HG03575 (cell line): ENCODE data around the gene NSD1.
"Not testable (repeated sequence)": the region's sequence is repeated elsewhere in the genome, so short reads cannot be mapped to it uniquely, and the experiment has no call there.

ENCODE experiments used
- ATAC-seq: cut with Tn5 transposase; IDR thresholded peaks from one replicate; pipeline ENCODE4 v1.9.1; 2021; ENCODE audit not compliant: unreplicated experiment, insufficient number of reproducible peaks, low FRiP score; ENCODE audit errors: extremely low read depth

NSD1 gene

DNA sequence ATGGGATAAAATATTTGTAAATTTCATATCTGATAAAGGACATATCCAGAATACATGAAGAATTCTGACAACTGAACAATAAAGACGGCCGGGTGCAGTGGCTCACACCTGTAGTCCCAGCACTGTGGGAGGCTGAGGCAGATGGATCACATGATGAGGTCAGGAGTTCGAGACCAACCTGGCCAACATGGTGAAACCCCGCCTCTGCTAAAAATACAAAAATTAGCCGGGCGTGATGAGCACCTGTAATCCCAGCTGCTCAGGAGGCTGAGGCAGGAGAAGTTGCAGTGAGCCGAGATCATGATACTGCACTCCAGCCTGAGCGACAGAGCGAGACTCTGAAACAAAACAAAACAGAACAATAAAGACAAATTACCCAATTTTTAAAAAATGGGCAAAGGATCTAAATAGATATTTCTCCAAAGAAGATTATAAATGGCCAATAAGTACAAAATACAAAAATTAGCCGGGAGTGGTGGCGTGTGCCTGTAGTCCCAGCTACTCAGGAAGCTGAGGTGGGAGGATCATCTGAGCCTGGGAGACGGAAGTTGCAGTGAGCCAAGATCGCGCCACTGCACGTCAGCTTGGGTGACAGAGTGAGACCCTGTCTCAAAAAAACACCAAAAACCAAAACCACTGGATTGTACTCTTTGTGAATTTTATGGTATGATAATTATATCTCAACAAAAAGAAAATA is 9.6 kb upstream of the NSD1 start:
- ATAC-seq = no peak

DNA sequence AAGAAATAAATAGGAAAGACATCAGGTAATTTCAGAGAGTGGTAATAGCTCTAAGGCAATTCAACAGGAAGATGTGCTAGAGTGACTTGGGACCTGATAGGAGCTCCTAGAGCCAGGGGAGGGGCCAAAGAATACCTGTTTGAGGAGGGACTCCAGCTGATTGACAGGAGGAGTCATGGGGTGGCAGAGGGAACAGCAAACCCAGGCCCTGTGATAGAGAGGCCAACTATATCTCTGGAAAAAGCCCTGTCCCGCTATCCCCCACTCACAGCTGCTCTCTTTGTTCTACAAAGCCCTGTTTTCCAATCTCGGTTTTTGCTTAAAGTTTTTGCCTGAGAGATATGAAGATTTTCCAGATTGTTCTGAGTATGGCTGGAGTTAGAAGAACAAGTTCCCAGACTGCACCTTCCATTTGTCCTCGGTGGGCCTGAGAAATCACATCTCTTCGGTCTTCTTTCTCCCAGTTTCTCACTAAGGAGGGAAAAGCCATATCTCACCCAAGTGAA is 9.0 kb upstream of the NSD1 start:
- ATAC-seq = no peak

DNA sequence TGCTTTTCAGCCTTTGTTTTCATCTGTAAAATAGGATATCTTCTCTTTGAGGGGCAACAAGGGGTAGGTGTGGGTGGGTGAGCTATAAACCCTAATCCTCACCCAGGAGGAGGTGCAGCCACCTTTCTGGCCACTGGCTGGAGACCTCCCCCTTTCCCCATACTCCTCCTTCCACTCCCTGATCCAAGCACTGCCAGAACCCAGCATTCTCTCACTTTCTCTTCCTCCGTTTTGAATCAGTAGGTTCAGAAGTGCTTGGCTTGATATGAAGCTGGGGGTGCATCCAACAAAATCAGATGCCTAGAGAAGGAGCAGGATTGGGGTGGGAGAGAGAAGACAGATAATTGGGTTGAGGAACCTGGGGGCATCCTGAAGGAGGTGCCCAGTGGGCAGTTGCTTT is 6.8 kb upstream of the NSD1 start:
- no peak for ATAC-seq

- ATAC-seq = no peak
Observed at GRCh38 chr5:177128551-177128981, 5.0 kb upstream of the NSD1 start.

DNA sequence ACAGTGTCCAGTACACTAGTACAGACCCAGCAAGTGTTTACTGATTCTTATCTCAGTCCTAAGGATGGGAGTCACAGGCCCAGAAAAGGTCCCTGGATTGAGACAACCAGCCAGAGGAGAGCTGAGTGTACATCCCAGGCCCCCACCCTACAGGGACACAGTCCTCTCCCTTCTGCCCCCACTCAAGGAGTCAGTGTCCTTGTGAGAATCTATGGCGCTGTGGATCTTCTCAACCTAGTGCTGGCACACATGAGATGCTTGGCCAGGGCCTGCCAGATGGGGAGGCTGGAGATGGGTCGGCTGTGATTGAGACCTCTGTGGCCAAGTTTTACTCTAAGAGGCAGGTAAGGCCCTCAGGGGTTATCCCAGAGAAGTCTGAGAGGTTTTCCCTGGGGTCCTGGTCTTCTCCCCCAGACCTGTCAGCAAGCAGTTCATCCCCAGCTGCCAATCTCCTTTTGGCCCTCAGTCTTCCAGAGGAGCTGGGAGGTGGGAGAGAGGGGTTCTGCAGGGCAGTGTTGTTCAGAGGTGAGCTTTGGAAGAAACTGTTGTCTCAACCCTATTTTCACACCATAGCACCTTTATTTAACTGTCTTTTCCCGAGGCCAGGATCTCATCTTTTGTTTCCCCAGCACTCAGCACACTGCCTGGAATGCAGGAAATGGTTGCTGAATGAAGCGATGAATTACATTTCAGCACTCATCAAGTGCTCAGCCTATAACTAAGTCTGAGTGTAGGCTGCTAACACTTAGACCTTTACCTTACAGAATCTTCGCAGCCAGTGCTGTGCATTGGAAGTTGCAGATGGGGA is 3.2 kb upstream of the NSD1 start:
- no peak for ATAC-seq

- no peak for ATAC-seq
Observed at GRCh38 chr5:177131019-177131320, 2.6 kb upstream of the NSD1 start.

DNA sequence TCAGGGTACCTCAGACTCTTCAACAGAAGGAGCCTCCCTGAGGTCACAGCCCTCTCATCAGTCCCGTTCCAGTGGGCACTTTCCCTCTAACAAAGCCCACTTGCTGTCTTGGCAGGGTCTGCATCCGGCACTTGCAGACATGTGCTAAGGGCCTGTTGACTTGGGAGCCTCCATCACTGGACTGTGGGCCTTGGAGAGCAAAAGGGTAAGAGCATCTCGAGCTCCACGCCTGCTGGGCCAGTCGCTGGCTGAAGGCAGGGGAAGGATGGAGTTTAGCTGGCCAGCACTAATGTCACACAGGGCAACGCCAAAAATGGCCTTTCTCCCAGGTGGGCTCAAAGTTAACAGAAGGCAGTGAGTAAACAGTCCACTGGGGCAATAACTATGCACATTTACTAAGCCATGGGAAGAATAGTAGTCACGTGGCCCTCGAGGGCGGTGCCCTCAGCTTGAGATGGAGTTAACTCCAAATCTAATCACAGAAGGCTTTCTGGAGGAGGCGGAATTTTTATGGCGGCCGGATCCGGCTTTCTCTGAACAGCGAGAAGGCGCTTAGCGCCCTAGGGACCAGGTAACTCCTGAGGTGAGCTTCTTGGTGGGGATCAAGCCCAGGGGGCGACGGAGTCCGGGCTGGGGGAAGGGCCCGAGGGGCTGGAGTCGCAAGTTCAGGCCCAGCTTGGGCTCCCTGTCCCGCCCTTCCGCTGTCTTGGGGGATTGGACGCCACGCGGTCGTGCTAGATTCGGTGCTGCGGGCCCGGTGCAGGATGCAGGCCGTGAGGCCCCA is 2.0 kb upstream of the NSD1 start:
- no peak for ATAC-seq

GRCh38 chr5:177132136-177133095 is 1.2 kb upstream of the NSD1 start:
- no peak for ATAC-seq

- ATAC-seq = no peak
Observed at GRCh38 chr5:177133853-177134696, 502 bp downstream of the NSD1 start.

DNA sequence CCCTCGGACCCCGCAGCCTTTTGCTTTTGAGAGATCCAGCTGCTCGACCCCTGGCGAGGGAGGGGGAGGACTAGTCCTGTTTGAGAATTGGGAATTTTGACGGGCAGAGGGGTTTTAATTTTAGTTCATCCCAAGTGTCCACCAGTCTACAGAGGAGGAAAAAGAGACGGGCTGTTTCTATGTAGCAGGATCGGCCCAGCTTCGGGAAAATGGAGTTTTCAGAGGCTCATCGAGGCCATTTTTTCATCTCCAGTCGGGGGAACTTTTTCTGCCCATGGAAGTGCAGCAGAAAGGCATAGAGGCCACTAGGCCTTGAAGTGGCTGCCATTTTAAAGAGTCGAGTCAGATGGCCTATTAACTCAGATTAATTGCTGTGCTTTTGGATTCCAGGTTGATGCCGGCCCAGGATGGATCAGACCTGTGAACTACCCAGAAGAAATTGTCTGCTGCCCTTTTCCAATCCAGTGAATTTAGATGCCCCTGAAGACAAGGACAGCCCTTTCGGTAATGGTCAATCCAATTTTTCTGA is 1.2 kb downstream of the NSD1 start:
- ATAC-seq = no peak

GRCh38 chr5:177140312-177140711 is 6.7 kb downstream of the NSD1 start:
- no peak for ATAC-seq

- no peak for ATAC-seq
Observed at GRCh38 chr5:177141496-177141895, 7.9 kb downstream of the NSD1 start.

- ATAC-seq = no peak
Observed at GRCh38 chr5:177142098-177142611, 8.6 kb downstream of the NSD1 start.

- ATAC-seq = no peak
Observed at GRCh38 chr5:177142778-177143177, 9.2 kb downstream of the NSD1 start.

GRCh38 chr5:177146891-177147638 is 13.5 kb downstream of the NSD1 start:
- no peak for ATAC-seq

- ATAC-seq = not testable (repeated sequence)
Observed at GRCh38 chr5:177150061-177150460, 16.5 kb downstream of the NSD1 start.
